ENCODE data around the gene DBNDD1.
"Not testable (repeated sequence)": the region's sequence is repeated elsewhere in the genome, so short reads cannot be mapped to it uniquely, and the experiment has no call there.

Gene DBNDD1

DNA sequence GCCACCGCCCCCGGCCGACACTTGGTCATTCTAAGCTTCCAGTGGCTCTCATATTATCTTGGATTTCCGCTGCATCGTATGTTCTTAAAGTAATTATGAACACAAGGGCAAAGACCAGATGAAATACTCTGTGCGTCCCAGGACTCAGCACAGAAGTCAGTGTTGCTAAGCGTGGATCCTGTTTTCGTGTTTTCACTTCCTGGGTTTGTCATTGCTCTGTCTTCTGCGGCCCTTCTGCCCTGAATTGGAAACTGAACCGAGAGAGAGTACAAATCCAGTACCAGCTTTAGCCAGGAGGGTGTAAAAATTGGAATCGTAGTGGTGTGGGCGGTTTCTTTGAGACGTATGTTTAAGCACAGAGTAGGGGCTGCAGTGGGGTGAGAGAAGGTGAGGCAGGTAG, 32.7 kb downstream of the DBNDD1 start:
- DNase-seq = no peak

DNA sequence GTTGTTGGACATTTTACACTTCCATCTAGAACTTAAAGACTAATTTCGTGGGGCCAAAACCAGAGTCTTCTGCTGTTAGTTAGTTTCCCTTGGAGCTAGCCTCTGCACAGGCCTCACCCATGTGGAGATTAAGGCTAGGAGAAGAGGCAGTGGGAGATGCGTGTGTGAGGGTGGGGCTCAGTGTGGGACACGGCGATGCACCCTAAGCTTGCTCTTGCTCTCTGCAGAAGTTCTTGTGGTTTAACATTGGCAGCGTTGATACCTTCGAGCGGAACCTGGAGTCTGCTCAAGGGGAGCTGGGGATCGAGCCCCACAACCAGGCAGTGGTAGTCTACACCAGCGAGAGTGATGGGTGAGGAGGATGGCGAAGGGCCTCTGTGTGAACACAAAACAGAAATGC, 34.0 kb downstream of the DBNDD1 start:
- DNase-seq = no peak

DNA sequence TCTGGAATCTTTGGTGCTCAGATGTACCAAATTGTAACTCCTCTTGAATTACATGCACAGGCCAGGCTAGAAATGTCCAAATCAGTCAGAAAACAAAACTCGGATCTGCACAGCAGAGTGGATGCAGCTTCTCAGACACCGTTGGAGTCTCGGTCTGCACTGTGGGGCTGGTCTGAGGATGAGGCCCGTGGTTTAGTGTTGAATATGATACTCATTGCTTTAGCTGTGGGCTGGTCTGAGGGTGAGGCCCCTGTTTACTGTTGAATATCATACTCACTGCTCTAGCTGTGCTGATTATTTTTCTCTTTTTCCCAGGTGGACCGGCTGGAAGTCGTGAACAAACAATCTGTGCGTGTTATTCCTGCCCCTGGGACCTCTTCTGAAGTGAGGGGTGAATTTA, 35.0 kb downstream of the DBNDD1 start:
- no peak for DNase-seq

DNA sequence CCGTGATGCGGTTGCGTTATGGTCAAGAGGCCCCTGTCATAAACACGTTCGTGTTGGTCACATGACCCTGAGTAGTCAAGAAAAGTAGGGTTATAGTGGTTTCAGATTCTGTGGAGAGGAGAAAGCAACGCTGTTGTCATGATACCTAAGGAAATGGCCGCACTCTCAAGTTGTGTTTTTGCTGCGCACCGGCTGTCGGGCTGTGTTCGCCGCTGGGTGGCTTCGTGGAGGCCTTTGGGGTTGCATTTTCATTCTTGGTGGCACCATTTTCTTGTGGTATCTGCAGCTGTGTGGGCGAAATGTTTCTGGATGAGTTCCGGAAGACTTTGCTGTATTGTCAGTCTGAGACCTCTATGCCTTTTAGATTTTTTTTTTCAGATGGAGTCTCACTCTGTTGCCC, 35.7 kb downstream of the DBNDD1 start:
- DNase-seq = no peak

DNA sequence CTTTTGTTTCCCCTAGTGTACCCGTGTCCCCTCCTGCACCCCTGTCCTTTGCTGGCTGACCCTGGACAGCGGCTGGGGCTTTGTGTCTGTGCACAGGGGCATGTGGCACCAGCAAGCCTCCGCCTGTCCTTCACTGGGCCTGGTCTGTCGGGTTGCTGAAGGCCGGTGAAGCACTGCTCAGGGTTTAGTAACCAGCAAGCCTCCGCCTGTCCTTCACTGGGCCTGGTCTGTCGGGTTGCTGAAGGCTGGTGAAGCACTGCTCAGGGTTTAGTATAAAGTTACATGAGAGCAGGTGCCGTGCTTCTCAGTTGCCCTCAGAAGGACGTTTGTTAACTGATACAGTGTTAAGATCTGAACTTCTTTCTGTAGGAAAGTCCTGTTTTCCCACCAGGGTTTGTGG, 36.9 kb downstream of the DBNDD1 start:
- DNase-seq = no peak

DNA sequence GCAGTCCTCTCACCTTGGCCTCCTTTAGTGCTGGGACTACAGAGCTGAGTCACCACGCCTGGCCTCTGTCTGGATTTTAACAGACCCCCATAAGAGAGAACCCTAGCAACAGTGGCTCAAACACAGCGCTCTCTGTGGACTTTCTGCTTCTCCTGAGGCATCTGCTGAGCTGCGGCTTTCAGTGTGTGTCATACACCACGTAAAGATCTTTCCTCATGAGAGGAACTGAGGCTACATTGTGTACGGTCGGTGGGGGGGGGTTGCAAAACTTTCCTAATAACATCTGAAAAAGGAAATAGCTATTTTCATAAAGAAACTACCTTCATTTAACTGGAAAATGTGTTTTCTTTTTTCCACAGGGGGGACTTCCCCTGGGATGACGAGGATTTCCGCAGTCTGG, 37.8 kb downstream of the DBNDD1 start:
- no peak for DNase-seq

DNA sequence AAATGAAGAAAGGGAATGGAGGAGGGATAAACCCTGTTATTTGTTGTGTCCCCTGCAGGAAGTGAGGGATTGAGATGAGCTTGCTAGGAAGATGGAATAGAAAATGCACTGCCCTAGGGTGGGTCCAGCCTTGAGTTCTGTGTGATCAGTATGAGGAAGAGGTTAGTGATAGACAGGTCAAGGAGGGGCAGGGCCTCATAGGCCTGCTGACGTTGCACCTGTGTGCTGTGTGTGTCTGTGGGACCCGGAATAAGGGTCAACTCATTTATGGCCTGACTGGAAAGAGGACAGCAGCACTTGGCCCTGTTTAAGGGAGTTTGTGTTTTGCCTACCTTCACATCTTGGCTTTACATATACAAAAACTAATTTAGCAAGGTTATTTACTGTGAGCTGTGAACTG, 44.4 kb downstream of the DBNDD1 start:
- no peak for DNase-seq

DNA sequence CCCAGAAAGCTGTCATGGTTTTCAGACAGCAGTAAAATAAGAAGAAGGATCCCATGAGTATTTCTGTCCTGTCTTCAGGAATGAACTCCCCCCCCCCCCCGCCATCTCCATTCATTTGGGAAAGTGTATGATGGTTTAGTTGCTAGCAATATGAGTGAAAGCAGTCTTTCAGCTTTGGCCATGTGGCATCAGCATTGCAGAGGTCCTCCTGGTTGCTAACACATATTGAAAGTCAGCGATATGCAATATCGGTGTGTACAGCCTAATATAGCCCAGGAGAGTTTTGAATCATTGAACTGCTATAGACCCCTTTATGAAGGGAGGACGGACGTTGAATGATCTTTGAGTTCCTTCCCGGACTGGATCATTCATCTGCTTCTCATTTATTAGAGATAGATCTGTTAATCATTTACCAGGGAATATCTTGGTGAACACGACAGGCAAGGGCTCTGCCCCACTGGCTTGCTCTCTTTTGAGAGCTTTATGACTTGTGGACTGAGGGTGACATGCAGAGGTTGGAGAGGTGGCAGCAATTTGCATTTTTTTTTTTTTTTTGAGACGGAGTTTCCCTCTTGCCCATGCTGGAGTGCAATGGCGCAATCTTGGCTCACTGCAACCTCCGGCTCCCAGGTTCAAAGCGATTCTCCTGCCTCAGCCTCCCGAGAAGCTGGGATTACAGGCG, 45.5 kb downstream of the DBNDD1 start:
- no peak for DNase-seq

DNA sequence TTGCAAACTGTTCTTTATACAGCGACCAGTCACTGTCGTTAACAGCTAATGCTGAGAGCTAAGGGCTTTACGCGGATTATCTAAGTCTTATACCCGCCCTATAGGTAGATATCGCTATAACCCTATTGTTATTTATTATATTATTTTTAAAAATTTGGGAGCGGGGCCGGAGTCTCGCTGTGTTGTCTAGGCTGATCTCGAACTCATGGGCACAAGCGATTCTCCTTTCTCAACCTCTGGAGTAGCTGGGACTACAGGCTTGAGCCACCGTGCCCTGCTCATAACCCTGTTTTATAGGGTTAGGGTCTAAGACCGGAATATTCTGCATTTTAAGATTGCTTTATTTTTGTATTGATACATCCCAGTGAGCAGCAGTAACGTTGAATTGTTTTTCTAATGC, 46.0 kb downstream of the DBNDD1 start:
- no peak for DNase-seq

DNA sequence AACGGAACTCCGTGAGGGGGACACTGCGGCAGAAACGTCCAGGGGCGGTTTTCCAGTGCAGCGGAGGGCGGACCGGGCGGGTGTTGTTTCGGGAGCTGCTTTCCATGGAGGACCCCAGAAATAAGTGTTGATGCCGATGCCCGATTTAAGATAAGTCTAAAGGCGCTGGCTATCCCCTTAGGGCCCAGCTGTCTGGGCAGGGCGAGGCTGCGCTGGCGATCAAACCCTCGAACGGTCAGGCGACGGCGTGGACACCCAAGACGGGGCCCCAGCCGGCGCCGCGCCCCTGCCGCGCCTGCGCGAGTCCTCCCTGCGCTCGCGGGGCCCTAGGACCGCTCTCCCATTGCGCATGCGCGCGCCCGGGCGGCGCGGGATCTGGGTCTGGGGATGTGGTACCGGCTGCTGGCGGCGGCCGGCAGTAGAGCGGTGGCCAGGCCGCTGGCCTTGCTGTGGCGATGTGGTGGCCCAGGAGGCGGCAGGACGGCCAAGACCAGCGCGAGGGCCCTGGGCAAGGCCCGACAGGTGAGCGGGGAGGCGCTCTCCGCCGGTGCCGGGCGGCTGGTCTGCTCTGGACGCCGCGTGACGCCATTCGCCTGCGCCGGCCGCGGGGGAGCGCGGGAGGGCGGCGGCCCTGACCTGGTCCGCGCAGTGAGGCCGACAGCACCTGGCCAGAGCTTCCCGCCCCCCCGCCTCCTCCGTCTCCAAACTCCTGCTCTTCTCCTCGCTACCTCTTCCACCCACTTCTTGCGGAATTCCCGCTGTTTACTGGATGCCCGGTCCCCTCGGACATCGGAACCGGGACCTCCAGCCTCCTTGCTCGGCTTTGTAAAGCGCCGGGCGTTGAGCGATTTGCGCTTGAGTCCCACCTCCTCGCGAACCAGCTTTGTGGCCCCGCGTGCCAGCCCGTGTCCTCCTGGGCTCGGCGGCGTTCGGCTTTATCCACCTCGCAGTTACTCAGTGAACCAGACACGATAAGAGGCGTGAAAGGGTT, 46.7 kb downstream of the DBNDD1 start:
- DNase-seq = peak; percentile 90

DNA sequence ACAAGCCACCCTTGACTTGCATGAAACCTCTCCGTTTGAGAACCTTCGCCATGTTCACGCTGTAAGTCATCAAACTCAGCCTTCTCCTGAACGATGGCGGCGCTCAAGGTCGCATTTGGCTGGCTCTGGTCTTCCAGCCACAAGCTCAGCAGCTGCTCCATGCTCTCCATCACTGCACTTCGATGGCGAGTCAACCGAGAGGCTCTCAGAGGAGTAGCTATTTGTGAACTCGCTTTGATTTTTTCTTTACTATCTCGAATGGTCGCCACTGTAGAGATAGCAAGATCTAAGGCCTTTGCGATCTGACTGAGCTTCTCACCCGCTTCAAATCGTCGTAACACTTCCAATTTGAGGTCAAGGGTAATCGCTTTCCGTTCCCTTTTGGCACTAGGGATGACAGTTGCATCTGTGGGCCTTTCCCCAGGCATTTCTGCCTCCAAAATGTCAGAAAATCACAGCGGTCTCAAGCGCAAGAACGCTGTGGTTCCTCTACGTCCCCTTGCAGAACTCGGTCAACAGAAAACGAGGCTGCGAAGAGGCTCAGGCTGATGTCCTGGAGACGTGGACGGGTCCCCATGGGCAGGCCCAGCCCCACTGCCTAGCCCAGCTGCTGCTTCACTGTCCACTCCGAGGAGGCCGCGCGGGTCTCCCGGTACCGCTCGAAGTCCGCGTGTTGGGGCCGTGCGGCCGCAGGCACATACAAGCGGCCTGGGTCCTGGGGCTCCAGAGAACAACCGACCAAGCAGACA, 47.6 kb downstream of the DBNDD1 start:
- no peak for DNase-seq

DNA sequence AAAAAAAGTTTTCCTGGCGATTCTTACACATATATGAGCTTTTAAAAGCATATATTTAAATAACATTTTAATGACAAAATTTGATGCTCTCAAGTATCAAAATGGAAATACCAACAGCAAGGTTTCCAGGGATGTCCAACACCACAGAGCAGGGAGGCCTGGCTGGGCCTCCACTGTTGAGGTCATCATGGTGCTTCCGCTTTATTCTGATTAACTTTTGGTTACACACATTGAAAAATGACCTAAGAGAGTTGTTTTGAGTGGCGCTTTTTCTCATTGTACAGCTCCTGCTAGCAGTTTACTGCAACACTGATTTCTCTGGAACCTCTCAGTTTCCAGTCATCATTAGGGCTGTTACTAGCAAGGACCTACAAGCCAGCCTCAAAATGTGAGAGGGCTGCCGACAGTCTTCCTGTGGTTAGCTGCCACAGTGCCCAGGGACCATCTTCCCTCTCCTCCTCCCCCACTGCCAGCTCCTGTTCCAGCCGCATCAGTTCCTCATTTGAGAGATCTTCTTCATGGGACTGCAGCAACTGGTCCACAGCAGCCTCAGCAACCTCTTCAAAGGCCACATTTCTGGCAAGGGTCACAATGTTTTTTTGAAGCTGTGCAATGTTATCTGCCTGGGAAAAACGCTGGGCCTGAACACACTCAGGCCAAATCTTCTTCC, 49.4 kb downstream of the DBNDD1 start:
- no peak for DNase-seq

DNA sequence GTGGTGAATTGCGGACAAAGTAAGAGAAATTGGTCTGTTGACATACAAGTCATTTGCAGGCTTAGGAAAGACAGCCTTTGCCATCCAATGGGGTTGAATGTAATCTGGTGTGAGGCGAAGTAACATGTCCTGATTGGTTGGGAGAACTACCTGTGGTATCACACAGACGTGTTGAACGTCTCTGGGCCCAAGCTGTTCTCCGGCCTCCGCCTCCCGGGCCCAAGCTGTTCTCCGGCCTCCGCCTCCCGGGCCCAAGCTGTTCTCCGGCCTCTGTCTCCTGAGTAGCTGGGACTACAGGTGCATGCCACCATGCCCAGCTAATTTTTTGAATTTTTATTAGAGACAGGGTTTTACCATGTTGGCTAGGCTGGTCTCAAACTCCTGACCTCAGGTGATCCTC, 51.2 kb downstream of the DBNDD1 start:
- DNase-seq = not testable (repeated sequence)

DNA sequence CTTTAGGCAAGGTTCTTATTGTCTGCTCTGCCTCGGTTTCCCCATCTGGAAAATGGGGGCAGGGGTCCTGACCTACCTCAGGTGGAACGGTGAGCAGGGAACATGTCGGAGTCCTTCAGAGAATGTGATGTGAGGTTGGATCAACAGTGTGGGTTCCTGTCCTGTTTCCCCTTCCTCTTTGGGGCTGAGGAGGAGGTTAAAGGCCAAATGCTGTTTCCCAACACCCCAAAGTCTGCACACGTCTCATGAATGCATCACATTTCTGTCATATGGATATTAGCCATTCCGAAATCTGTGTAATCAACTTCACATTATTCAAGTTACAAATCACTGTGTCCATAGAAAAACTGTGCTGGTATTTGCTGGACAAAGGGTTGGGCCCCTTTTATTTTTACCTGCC, 51.8 kb downstream of the DBNDD1 start:
- not testable (repeated sequence) for DNase-seq

DNA sequence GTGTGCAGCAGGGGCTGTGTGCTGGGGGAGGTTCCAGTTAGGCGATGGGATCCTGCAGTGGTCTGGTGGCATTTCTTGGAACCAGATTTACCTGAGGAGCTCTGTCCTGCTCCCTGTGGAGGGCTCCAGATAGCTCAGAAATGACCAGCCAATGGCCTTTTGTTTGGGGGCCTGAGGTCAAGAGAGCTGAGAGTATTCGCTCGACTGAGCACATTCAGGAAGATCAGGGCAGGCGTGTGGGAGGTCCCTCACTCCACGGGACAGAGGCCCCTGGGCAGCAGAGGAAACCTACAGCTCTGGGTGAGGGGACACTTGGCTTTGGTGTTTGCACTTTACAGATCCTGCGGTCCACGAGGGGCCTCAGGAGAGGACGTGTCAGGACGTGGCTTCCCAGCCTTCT, 52.5 kb downstream of the DBNDD1 start:
- no peak for DNase-seq

DNA sequence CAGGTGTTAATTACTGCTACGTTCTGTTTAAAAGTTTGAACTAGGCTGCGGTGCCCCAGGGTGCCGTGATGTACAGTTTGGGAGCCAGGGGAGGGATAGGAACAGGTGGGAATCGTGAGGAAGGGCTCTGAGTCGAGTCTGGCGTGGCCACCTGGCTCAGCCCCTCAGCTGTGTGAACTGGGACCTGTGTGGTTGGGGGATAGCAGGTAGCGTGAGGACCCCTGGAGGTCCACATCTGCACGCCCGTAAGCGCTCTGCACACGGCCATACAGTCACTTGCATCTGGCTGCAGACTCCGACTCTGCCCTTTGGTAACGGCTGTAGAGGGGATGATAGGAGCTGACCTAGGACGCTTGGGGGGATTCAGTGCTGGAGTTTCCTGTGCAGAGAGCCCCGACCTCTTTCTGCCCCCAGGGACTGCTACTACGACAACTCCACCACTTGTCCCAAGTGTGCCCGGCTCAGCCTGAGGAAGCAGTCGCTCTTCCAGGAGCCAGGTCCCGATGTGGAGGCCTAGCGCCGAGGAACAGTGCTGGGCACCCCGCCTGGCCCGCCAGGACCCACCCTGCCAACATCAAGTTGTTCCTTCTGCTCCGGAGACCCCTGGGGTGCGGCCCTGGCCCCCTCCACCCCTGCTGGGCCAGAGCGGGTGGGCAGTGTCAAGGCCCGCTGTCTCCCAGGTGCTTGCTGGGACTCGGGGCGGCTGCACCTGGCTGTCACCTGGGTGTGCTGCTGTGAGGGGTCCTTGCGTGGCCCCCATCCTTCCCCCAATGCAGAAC, 53.6 kb downstream of the DBNDD1 start:
- no peak for DNase-seq

DNA sequence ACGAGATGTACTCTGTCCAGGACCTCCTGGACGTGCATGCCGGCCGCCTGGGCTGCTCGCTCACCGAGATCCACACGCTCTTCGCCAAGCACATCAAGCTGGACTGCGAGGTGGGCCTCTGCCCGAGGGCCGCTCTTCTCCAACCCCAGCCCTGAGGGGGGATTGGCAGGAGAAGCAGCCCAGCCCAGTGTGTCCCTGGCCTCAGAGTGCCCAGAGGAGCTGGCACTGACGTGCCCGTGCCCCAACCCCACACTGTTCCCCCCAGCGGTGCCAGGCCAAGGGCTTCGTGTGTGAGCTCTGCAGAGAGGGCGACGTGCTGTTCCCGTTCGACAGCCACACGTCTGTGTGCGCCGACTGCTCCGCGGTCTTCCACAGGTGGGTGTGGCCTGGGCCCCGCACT, 55.1 kb downstream of the DBNDD1 start:
- no peak for DNase-seq

DNA sequence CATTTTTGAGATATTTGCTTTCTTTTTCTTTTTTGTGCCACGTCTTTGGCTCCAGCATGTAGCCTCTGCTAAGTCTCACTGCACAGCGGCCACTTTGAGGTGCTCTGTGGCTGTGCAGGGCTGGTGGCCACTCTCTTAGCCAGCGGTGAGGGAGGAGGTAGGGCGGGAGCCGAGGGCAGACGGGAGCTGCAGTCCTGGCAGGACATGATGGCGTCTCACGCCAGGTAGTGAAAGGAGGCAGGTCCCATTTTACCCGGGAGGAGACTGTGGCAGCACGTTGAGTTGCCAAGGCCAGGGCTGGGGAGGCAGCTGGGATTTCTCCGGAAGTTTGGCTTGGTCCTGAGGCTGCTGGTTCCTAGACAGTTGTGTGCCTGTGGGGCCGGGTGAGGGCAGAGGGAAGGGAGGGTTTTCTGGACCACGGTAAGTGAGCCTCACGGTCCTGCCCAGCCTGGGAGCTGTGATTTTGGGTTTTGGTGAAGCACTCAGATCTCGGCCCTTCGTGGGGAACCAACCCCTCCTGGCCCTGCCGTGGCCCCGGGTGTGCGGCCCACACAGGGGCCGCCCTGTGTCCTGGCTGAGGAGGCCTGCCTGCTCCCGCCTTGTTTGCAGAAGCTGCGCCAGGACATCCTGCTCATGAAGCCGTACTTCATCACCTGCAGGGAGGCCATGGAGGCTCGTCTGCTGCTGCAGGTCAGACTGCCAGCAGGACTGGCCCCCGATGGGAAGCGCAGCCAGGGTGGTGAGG, 56.3 kb downstream of the DBNDD1 start:
- DNase-seq = no peak

DNA sequence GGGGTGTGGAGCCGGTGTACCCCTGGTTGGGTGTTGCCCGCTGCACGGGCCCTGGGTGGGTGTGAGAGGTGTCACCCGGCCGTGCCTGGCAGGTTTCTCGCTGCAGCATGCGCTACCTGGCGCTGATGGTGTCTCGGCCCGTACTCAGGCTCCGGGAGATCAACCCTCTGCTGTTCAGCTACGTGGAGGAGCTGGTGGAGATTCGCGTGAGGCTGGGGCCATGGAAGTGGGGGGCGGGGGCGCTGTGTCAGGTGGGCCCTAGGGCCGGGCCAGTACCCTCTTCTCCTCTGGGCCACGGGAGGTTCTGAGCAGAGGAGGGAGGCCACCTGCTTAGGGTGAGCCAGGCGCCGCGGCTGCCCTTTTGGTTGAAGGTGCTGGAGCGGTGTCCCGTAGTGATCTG, 57.3 kb downstream of the DBNDD1 start:
- no peak for DNase-seq

DNA sequence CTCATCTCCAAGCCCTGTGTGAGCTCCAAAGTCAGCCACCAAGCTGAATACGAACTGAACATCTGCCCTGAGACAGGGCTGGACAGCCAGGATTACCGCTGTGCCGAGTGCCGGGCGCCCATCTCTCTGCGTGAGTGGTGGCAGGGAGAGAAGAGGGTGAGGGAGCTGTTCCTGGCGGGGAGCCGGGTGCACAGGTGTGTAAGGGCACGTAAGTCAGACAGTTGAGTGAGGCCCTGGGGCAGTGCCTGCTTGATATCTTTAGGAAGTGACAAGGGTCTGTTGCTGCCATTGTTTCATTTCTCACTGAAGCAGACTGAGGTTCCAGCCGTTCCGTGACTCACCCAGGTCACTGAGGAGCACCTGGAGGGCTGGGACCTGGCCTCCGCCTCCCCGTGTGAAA, 58.3 kb downstream of the DBNDD1 start:
- DNase-seq = no peak

DNA sequence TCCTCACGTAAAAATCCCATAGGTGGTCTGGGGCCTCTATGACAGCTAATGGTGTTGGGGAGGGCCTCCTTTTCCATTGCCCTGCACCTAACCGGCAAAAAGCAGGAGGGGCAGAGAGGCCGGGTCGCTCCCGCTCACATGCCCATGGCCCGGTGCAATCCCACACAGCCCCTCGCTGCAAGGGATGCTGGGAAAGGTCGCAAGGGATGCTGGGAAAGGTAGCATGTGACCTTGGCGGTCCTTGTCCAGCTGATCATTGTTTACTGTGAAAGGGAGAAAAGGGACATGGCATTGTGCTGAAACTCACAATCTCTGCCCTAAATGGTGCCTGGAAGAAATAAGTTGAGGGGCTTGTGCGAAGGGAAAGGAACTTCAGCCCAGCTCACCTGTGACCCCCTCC, 60.7 kb downstream of the DBNDD1 start:
- no peak for DNase-seq

Data from stimulated activated CD4-positive, alpha-beta T cell treated with anti-CD3 and anti-CD28 coated beads, Interleukin-4, amount 100 ng/mL, for 1 hour (primary cell).